Activated T-helper 2 cell treated with anti-CD3 and anti-CD28 coated beads, Interferon-gamma antibody, Interleukin-2, Interleukin-4, amounts not matched to agents 10 μg/mL and 5 μg/mL and 100 μg/mL, durations not matched to agents 14 hours and 24 hours and 36 hours (primary cell): ENCODE data around the gene ARG2. TPM values are rescaled to one million over a fixed set of nuclear protein-coding genes. Genes with fewer than 3 reads are reported as not detected.

Experiments
- DNase-seq: peaks from one replicate; pipeline ENCODE4 v3.0.0; 2021; ENCODE audit warnings: low spot score
- H3K27ac Mint-ChIP-seq: one replicate; pipeline ENCODE4 v1.8.0; 2021; ENCODE audit warnings: mixed read lengths
- H3K27me3 Mint-ChIP-seq: one replicate; pipeline ENCODE4 v1.8.0; 2021; ENCODE audit warnings: low read depth, mixed read lengths
- H3K36me3 Mint-ChIP-seq: one replicate; pipeline ENCODE4 v1.8.0; 2021; ENCODE audit warnings: low read depth, mixed read lengths
- H3K4me1 Mint-ChIP-seq: one replicate; pipeline ENCODE4 v1.8.0; 2021; ENCODE audit warnings: low read depth, mixed read lengths
- H3K4me3 Mint-ChIP-seq: one replicate; pipeline ENCODE4 v1.8.0; 2021; ENCODE audit warnings: low read depth, mild to moderate bottlenecking, moderate library complexity, mixed read lengths
- H3K9me3 Mint-ChIP-seq: one replicate; pipeline ENCODE4 v1.8.0; 2021; ENCODE audit warnings: mixed read lengths
- intact Hi-C: fragments of 100-400 bp; cut with micrococcal nuclease; formaldehyde crosslinking; loops from one replicate; pipeline ENCODE4 v1.15.1; 2023
- total RNA-seq: library from RNA; stranded (reverse); gene quantifications from 2 replicates; pipeline ENCODE4 v1.2.3, GENCODE V29; 2022

ARG2 gene
- total RNA-seq: 19.2 and 21.1 TPM in 2 replicates

GRCh38 chr14:67619446-67620216, at the start of gene ARG2:
TSS of gene ARG2 (plus strand) at chr14:67619920. CDS start at chr14:67619978, 58 bp downstream.
- Mint-ChIP-seq H3K36me3 (peaks cover 18% of the 10 kb centered on the region), H3K9me3 (no peaks in the 10 kb centered on the region)
- intact Hi-C loops: loop anchor here (1.0 to 2.0 kb wide), 4 partner anchors 20 to 85 kb away; partner anchors contain the start of gene RDH11

GRCh38 chr14:67570453-67570852, 49.3 kb upstream of the ARG2 start:
- H3K27ac Mint-ChIP-seq: no peak overlapping the region
- intact Hi-C loops: no loop called here
- no peaks in the 10 kb centered on the region for H3K9me3 Mint-ChIP-seq
- H3K36me3 Mint-ChIP-seq: no peaks in the 10 kb centered on the region
- H3K4me3 Mint-ChIP-seq: no peak overlapping the region
- H3K27me3 Mint-ChIP-seq: peaks cover 3% of the 10 kb centered on the region
- no peaks in the 10 kb centered on the region for H3K4me1 Mint-ChIP-seq
- DNase-seq: no peak

More at GRCh38 chr14:67619446-67620216, at the start of gene ARG2:
- Mint-ChIP-seq H3K4me1 (peaks cover 38% of the 10 kb centered on the region), H3K27ac (peak within 1 kb of the TSS; percentile 79), H3K27me3 (peaks cover 12% of the 10 kb centered on the region), H3K4me3 (peak within 1 kb of the TSS; percentile 83)
- DNase-seq: peak; percentile 94

- DNase-seq: peak; percentile 49
- no peaks in the 10 kb centered on the region for H3K4me1 Mint-ChIP-seq
- no peak overlapping the region for H3K4me3 Mint-ChIP-seq
- intact Hi-C loops: loop anchor here (1.0 kb wide), 2 partner anchors 45 to 144 kb away; no protein-coding TSS in a partner anchor
- no peak overlapping the region for H3K27ac Mint-ChIP-seq
- peaks cover 3% of the 10 kb centered on the region for H3K27me3 Mint-ChIP-seq
- no peaks in the 10 kb centered on the region for H3K9me3 Mint-ChIP-seq
- no peaks in the 10 kb centered on the region for H3K36me3 Mint-ChIP-seq
These were observed 48.3 kb upstream of the ARG2 start for GRCh38 chr14:67571275-67571990.

- Mint-ChIP-seq H3K9me3 (no peaks in the 10 kb centered on the region), H3K36me3 (no peaks in the 10 kb centered on the region), H3K27ac (no peak overlapping the region), H3K4me3 (no peak overlapping the region), H3K4me1 (no peaks in the 10 kb centered on the region), H3K27me3 (peaks cover 3% of the 10 kb centered on the region)
- intact Hi-C loops: loop anchor here (1.0 kb wide), 2 partner anchors 46 to 145 kb away; no protein-coding TSS in a partner anchor
- no peak for DNase-seq
These were observed 47.8 kb upstream of the ARG2 start for GRCh38 chr14:67571991-67572323.

- no peaks in the 10 kb centered on the region for H3K9me3 Mint-ChIP-seq
- H3K36me3 Mint-ChIP-seq: no peaks in the 10 kb centered on the region
- peaks cover 3% of the 10 kb centered on the region for H3K27me3 Mint-ChIP-seq
- no peaks in the 10 kb centered on the region for H3K4me1 Mint-ChIP-seq
- intact Hi-C loops: no loop called here
- no peak for DNase-seq
- no peak overlapping the region for H3K27ac Mint-ChIP-seq
- H3K4me3 Mint-ChIP-seq: no peak overlapping the region
These were observed 47.1 kb upstream of the ARG2 start for GRCh38 chr14:67572608-67573007.

GRCh38 chr14:67573228-67574010, 46.3 kb upstream of the ARG2 start:
- no peaks in the 10 kb centered on the region for H3K4me1 Mint-ChIP-seq
- H3K36me3 Mint-ChIP-seq: no peaks in the 10 kb centered on the region
- DNase-seq: no peak
- H3K27me3 Mint-ChIP-seq: peaks cover 3% of the 10 kb centered on the region
- H3K9me3 Mint-ChIP-seq: no peaks in the 10 kb centered on the region
- H3K4me3 Mint-ChIP-seq: no peak overlapping the region
- H3K27ac Mint-ChIP-seq: no peak overlapping the region
- intact Hi-C loops: no loop called here

- Mint-ChIP-seq H3K4me3 (no peak overlapping the region), H3K27me3 (peaks cover 3% of the 10 kb centered on the region), H3K9me3 (no peaks in the 10 kb centered on the region), H3K36me3 (no peaks in the 10 kb centered on the region), H3K27ac (no peak overlapping the region), H3K4me1 (no peaks in the 10 kb centered on the region)
- intact Hi-C loops: no loop called here
- DNase-seq: no peak
These were observed 45.6 kb upstream of the ARG2 start for GRCh38 chr14:67574156-67574555.

- Mint-ChIP-seq H3K36me3 (no peaks in the 10 kb centered on the region), H3K9me3 (no peaks in the 10 kb centered on the region)
- intact Hi-C loops: no loop called here
These were observed 44.9 kb upstream of the ARG2 start for GRCh38 chr14:67574806-67575205.

GRCh38 chr14:67575684-67576083, 44.0 kb upstream of the ARG2 start:
- intact Hi-C loops: no loop called here
- H3K27me3 Mint-ChIP-seq: no peaks in the 10 kb centered on the region
- no peak for DNase-seq

More at GRCh38 chr14:67574806-67575205, 44.9 kb upstream of the ARG2 start:
- H3K27me3 Mint-ChIP-seq: peaks cover 3% of the 10 kb centered on the region
- no peak overlapping the region for H3K27ac Mint-ChIP-seq
- DNase-seq: no peak
- H3K4me3 Mint-ChIP-seq: no peak overlapping the region
- H3K4me1 Mint-ChIP-seq: no peaks in the 10 kb centered on the region

GRCh38 chr14:67576216-67576955, 43.3 kb upstream of the ARG2 start:
- Mint-ChIP-seq H3K36me3 (no peaks in the 10 kb centered on the region), H3K9me3 (no peaks in the 10 kb centered on the region), H3K27ac (no peak overlapping the region), H3K4me1 (no peaks in the 10 kb centered on the region), H3K4me3 (no peak overlapping the region), H3K27me3 (no peaks in the 10 kb centered on the region)
- DNase-seq: no peak
- intact Hi-C loops: no loop called here

More at GRCh38 chr14:67575684-67576083, 44.0 kb upstream of the ARG2 start:
- Mint-ChIP-seq H3K9me3 (no peaks in the 10 kb centered on the region), H3K4me1 (no peaks in the 10 kb centered on the region), H3K36me3 (no peaks in the 10 kb centered on the region), H3K4me3 (no peak overlapping the region), H3K27ac (no peak overlapping the region)

GRCh38 chr14:67577181-67577808, 42.4 kb upstream of the ARG2 start:
- intact Hi-C loops: no loop called here
- no peaks in the 10 kb centered on the region for H3K9me3 Mint-ChIP-seq

More at GRCh38 chr14:67577181-67577808, 42.4 kb upstream of the ARG2 start:
- DNase-seq: no peak
- H3K4me1 Mint-ChIP-seq: peaks cover 3% of the 10 kb centered on the region
- H3K36me3 Mint-ChIP-seq: no peaks in the 10 kb centered on the region
- no peak overlapping the region for H3K27ac Mint-ChIP-seq
- no peak overlapping the region for H3K4me3 Mint-ChIP-seq
- no peaks in the 10 kb centered on the region for H3K27me3 Mint-ChIP-seq
